GM12878 (cell line): ENCODE results near the gene RNU5B-1. TPM values are rescaled to one million over a fixed set of nuclear protein-coding genes. Genes with fewer than 3 reads are reported as not detected.

Source experiments
- ATAC-seq: fragments of 200-7000 bp; cut with Tn5 transposase; 3 replicates; pipeline ENCODE4 v1.9.1; 2020; ENCODE audit warnings: mild to moderate bottlenecking, moderate library complexity
- BruUV-seq: library from RNA; stranded (reverse); fragments of 400-500 nt; replicated peaks from 2 replicates; lab custom pipeline; 2021; lab: Mats Ljungman, UMichigan
- CTCF ChIA-PET: fragments of 300-600 bp; sonication (Branson Sonifier 250); formaldehyde crosslinking; extraction: SDS; loops from one replicate; lab custom pipeline; 2021; ENCODE audit warnings: inconsistent platforms; lab: Yijun Ruan, JAX
- POLR2A ChIA-PET: fragments of 350-600 bp; formaldehyde crosslinking; extraction: SDS; loops from one replicate; lab custom pipeline; 2021; ENCODE audit warnings: inconsistent platforms; lab: Charles Lee
- RAD21 ChIA-PET: fragments of 300-600 bp; sonication (Branson Sonifier 250); formaldehyde crosslinking; loops from one replicate; lab custom pipeline; 2023; ENCODE audit warnings: antibody characterized with exemption; ENCODE audit not compliant: unreplicated experiment; lab: Charles Lee
- SMC1A ChIA-PET: fragments of 300-600 bp; sonication (Branson Sonifier 250); formaldehyde crosslinking; loops from one replicate; lab custom pipeline; 2023; ENCODE audit not compliant: unreplicated experiment, uncharacterized antibody; lab: Charles Lee
- DNase-seq: peaks from one replicate; pipeline ENCODE4 v3.0.0-alpha.2; 2011; ENCODE audit warnings: low read depth, low spot score
- FAIRE-seq: peaks from 3 replicates; lab custom pipeline; 2011; peaks lifted over from hg19 to GRCh38; lab: Jason Lieb, UNC
- H2AFZ ChIP-seq: 2 replicates; pipeline ENCODE4 v1.6.0; 2011; ENCODE audit warnings: low read depth, low read length, control low read depth; ENCODE audit not compliant: control insufficient read depth
- H3K27ac ChIP-seq: 2 replicates; pipeline ENCODE4 v1.5.1; 2011; ENCODE audit warnings: control low read depth; ENCODE audit not compliant: control insufficient read depth, insufficient read depth
- H3K27me3 ChIP-seq, 2 experiments: replicated peaks in 1 of 2; 2 replicates each; pipeline versions ENCODE4 v1.6.0 to v1.6.1; 2011; ENCODE audit warnings: low read length in 1 of 2; ENCODE audit not compliant: control insufficient read depth in 2 of 2, insufficient read depth in 2 of 2
- H3K36me3 ChIP-seq, 2 experiments: 2 replicates each; pipeline ENCODE4 v1.5.1; 2011; ENCODE audit warnings: low read length in 1 of 2; ENCODE audit not compliant: control insufficient read depth in 2 of 2, insufficient read depth in 2 of 2
- H3K4me1 ChIP-seq: 2 replicates; pipeline ENCODE4 v1.6.1; 2011; ENCODE audit warnings: mild to moderate bottlenecking, low read length, moderate library complexity, mixed read lengths; ENCODE audit not compliant: control insufficient read depth, insufficient read depth
- H3K4me2 ChIP-seq: 2 replicates; pipeline ENCODE4 v1.6.0; 2011; ENCODE audit warnings: control low read depth; ENCODE audit not compliant: control insufficient read depth, insufficient read depth
- H3K4me3 ChIP-seq: fragments of 200-600 bp; sonication (generic); 2 replicates; pipeline ENCODE4 v1.5.1; 2016
- H3K79me2 ChIP-seq: 2 replicates; pipeline ENCODE4 v1.6.0; 2011; ENCODE audit warnings: low read length; ENCODE audit not compliant: control insufficient read depth, insufficient read depth
- H3K9ac ChIP-seq: 2 replicates; pipeline ENCODE4 v1.8.0; 2011; ENCODE audit warnings: low read length, control low read depth, mixed read lengths; ENCODE audit not compliant: control insufficient read depth, insufficient read depth
- H3K9me3 ChIP-seq: replicated peaks from 3 replicates; pipeline ENCODE4 v1.5.1; 2011; ENCODE audit warnings: mild to moderate bottlenecking, low read length; ENCODE audit not compliant: control insufficient read depth, insufficient read depth
- H4K20me1 ChIP-seq: 2 replicates; pipeline ENCODE4 v1.6.0; 2011; ENCODE audit not compliant: control insufficient read depth, insufficient read depth
- FOS ChIP-seq: IDR thresholded peaks from 3 replicates; pipeline ENCODE4 v1.6.1; 2011; ENCODE audit warnings: borderline replicate concordance; ENCODE audit not compliant: insufficient read length; ENCODE audit errors: extremely low read depth
- POLR2AphosphoS5 ChIP-seq: IDR thresholded peaks from 2 replicates; pipeline ENCODE4 v1.6.1; 2011; ENCODE audit warnings: mild to moderate bottlenecking, low read length, inconsistent platforms
- STAT1 ChIP-seq: fragments of 450-650 bp; conservative IDR thresholded peaks from 2 replicates; pipeline ENCODE4 v1.6.1; 2014; ENCODE audit warnings: antibody characterized with exemption, mild to moderate bottlenecking
- ZSCAN29 ChIP-seq: fragments of 450-650 bp; IDR thresholded peaks from 2 replicates; pipeline ENCODE4 v1.6.1; 2017; ENCODE audit warnings: mild to moderate bottlenecking, moderate library complexity
- ZZZ3 ChIP-seq: IDR thresholded peaks from 2 replicates; pipeline ENCODE4 v1.6.1; 2011; ENCODE audit warnings: low read depth; ENCODE audit not compliant: control insufficient read depth, insufficient read length
- WGBS: methylation state at CpG from one replicate; pipeline ENCODE4 v1.1.6; 2016; ENCODE audit warnings: low lambda C conversion rate; ENCODE audit not compliant: insufficient replicate concordance, insufficient coverage; ENCODE audit errors: missing lambda C conversion rate; 5-methylcytosine and 5-hydroxymethylcytosine counted together
- in situ Hi-C: fragments of 300-500 bp; cut with MboI; formaldehyde crosslinking; loops from 9 replicates; pipeline ENCODE4 v1.14.3; 2018; ENCODE audit warnings: mixed read lengths
- intact Hi-C: fragments of 100-400 bp; cut with micrococcal nuclease; formaldehyde crosslinking; loops from one replicate; pipeline ENCODE4 v1.14.2; 2022; ENCODE audit not compliant: unreplicated experiment
- polyA plus RNA-seq, 11 experiments: library from polyadenylated mRNA; depleted of rRNA in 4 of 11; unstranded in 6 of 11; stranded (reverse) in 5 of 11; fragments of >200 nt; fragmentation: Nextera tagmentation in 4 of 11; fragmentation: Illumina TruSeq in 1 of 11; extraction: Ambion mirVana in 4 of 11; extraction: Trizol in 1 of 11; gene quantifications; 1 replicate in 1 of 11; 2 replicates in 10 of 11; pipeline versions ENCODE4 v1.2.1 to v1.2.3, GENCODE V29; 2011 to 2016; ENCODE audit warnings: inconsistent platforms in 2 of 11, missing spikeins in 2 of 11, low read depth in 1 of 11
- total RNA-seq, 4 experiments: library from RNA; depleted of rRNA in 3 of 4; stranded (reverse); fragments of >200 nt in 3 of 4; fragmentation: Illumina TruSeq in 1 of 4; extraction: Trizol in 1 of 4; gene quantifications; 2 replicates each; pipeline versions ENCODE4 v1.2.1 to v1.2.3, GENCODE V29; 2013 to 2021
- TF ChIP-seq, protein P1 (sequence below): fragments of 450-650 bp; IDR thresholded peaks from 2 replicates; pipeline ENCODE4 v1.6.1; 2017; ENCODE audit warnings: borderline replicate concordance

RNU5B-1 gene
- total and polyA plus RNA-seq, 10 of the 15 experiments (the other 5 are each of a cell fraction or from before 2014, with no cell fraction given) = 19.1 TPM; not detected in 9

DNA sequence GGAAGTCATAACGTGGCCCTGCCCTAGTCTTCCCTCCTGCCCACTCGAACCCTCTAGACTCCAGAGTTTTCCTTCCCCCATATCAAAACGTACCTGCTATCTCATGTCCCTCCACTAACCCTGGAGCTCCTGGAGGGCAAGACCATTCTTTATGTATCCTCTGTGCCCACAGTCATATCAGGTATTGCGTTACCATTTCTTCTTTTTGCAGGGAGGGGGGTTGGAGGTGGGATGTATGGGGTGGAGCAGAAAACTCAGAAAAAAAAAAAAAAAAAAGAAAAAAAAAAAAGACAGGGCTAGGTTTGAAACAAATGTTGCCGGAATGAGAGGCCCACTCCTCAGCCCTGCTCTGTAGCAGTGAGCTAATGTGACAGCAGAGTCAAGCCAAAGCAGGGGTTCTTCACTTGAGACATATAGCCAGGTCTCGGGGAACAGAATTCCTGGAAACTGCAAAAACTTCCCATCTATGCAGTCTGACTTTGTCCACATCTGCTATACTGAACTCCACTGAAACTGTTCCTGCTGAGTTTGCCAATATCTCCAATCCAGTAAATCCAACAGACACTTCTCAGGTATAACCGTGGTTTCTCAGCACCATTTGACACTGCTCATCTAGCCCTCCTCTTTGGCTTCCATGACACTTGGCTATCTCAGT, 48.9 kb upstream of the RNU5B-1 start:
- SMC1A ChIA-PET = interaction anchor here (0.6 kb wide), 1 partner anchor 15 kb away, joined by 6 read pairs; no protein-coding TSS in a partner anchor
- H3K79me2 ChIP-seq = no peaks in the 10 kb centered on the region
- POLR2A ChIA-PET = no interaction called here
- TF ChIP-seq POLR2AphosphoS5 (no peak), ZZZ3 (no peak), STAT1 (no peak), FOS (no peak), ZSCAN29 (no peak)
- TF ChIP-seq, protein P1, sequence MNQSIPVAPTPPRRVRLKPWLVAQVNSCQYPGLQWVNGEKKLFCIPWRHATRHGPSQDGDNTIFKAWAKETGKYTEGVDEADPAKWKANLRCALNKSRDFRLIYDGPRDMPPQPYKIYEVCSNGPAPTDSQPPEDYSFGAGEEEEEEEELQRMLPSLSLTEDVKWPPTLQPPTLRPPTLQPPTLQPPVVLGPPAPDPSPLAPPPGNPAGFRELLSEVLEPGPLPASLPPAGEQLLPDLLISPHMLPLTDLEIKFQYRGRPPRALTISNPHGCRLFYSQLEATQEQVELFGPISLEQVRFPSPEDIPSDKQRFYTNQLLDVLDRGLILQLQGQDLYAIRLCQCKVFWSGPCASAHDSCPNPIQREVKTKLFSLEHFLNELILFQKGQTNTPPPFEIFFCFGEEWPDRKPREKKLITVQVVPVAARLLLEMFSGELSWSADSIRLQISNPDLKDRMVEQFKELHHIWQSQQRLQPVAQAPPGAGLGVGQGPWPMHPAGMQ = no peak
- no peak overlapping the region for H3K4me2 ChIP-seq
- H3K9me3 ChIP-seq = no peaks in the 10 kb centered on the region
- no peak for ATAC-seq
- no peaks in the 10 kb centered on the region for H3K27me3 ChIP-seq
- FAIRE-seq = no peak
- 92% methylated on average over 7 of the region's 7 CpGs for WGBS
- H3K36me3 ChIP-seq = peaks cover 0 to 5% of the 10 kb centered on the region in 2 experiments; a peak in 3 of 4 replicates
- CTCF ChIA-PET = interaction anchor here (0.6 kb wide), 1 partner anchor 129 kb away, joined by 4 read pairs; no protein-coding TSS in a partner anchor
- BruUV-seq = no TSS peak
- H2AFZ ChIP-seq = no peak overlapping the region
- RAD21 ChIA-PET = no interaction called here
- H3K27ac ChIP-seq = no peak overlapping the region
- intact Hi-C loops (no loop called here), in situ Hi-C loops (no loop called here)
- H3K9ac ChIP-seq = no peak overlapping the region
- H3K4me1 ChIP-seq = no peaks in the 10 kb centered on the region
- no peak for DNase-seq
- H4K20me1 ChIP-seq = no peaks in the 10 kb centered on the region
- H3K4me3 ChIP-seq = no peak overlapping the region
